CD14-positive monocyte (primary cell): ENCODE results near the gene DPRX. TPM values are rescaled to one million over a fixed set of nuclear protein-coding genes. Genes with fewer than 3 reads are reported as not detected.

ENCODE experiments used
- DNase-seq, 3 donors: peaks; one replicate each; pipeline ENCODE4 v3.0.0-alpha.2; 2011 to 2022
- H2AFZ ChIP-seq: 2 replicates; pipeline ENCODE4 v1.6.0; 2012; ENCODE audit warnings: mild to moderate bottlenecking, low read depth, low read length, inconsistent platforms; ENCODE audit not compliant: insufficient read depth, poor library complexity, severe bottlenecking
- H3K27ac ChIP-seq, 2 donors: 1 replicate in 1 of 2; 2 replicates in 1 of 2; pipeline ENCODE4 v1.5.1; 2012 to 2013; ENCODE audit warnings: low read length in 2 of 2, control low read depth in 1 of 2, inconsistent platforms in 1 of 2, low read depth in 1 of 2, mild to moderate bottlenecking in 1 of 2
- H3K27me3 ChIP-seq, 2 donors: one replicate each; pipeline versions ENCODE4 v1.6.0 to v1.6.1; 2011 to 2013; ENCODE audit warnings: low read length in 2 of 2; ENCODE audit not compliant: control insufficient read depth in 2 of 2, insufficient read depth in 2 of 2
- H3K36me3 ChIP-seq, 2 donors: replicated peaks in 1 of 2; 1 replicate in 1 of 2; 2 replicates in 1 of 2; pipeline versions ENCODE4 v1.5.1 to v1.6.1; 2012 to 2013; ENCODE audit warnings: low read length in 2 of 2, control low read depth in 1 of 2, inconsistent platforms in 1 of 2, mild to moderate bottlenecking in 1 of 2; ENCODE audit not compliant: insufficient read depth in 2 of 2, control insufficient read depth in 1 of 2
- H3K4me1 ChIP-seq, 2 donors: 1 replicate in 1 of 2; 2 replicates in 1 of 2; pipeline versions ENCODE4 v1.5.1 to v1.6.1; 2012 to 2013; ENCODE audit warnings: low read length in 2 of 2, control low read depth in 1 of 2, inconsistent platforms in 1 of 2, mild to moderate bottlenecking in 1 of 2, moderate library complexity in 1 of 2; ENCODE audit not compliant: insufficient read depth in 2 of 2, control insufficient read depth in 1 of 2
- H3K4me2 ChIP-seq: replicated peaks from 2 replicates; pipeline ENCODE3; 2012; ENCODE audit warnings: low read length, moderate library complexity, mild to moderate bottlenecking; ENCODE audit not compliant: poor library complexity, severe bottlenecking; ENCODE audit errors: extremely low read depth
- H3K4me3 ChIP-seq, 3 experiments: fragments of 200-600 bp in 1 of 3; sonication (generic) in 1 of 3; replicated peaks in 1 of 3; 1 replicate in 2 of 3; 2 replicates in 1 of 3; pipeline ENCODE4 v1.5.1; 2011 to 2013; ENCODE audit warnings: low read length in 3 of 3, mild to moderate bottlenecking in 3 of 3, control low read depth in 2 of 3, low read depth in 2 of 3, inconsistent platforms in 1 of 3, moderate library complexity in 1 of 3
- H3K79me2 ChIP-seq: 2 replicates; pipeline ENCODE4 v1.6.0; 2012; ENCODE audit warnings: mild to moderate bottlenecking, control low read depth, inconsistent platforms, low read length, moderate library complexity; ENCODE audit not compliant: insufficient read depth
- H3K9ac ChIP-seq: 2 replicates; pipeline ENCODE4 v1.6.0; 2017; ENCODE audit warnings: low read length, mild to moderate bottlenecking; ENCODE audit not compliant: insufficient read depth, poor library complexity, severe bottlenecking
- H3K9me3 ChIP-seq, 2 donors: replicated peaks in 1 of 2; 1 replicate in 1 of 2; 2 replicates in 1 of 2; pipeline versions ENCODE4 v1.5.1 to v1.6.1; 2012 to 2013; ENCODE audit warnings: low read length in 2 of 2, control low read depth in 1 of 2; ENCODE audit not compliant: control insufficient read depth in 1 of 2, insufficient read depth in 1 of 2
- H4K20me1 ChIP-seq: 2 replicates; pipeline ENCODE4 v1.6.0; 2012; ENCODE audit warnings: mild to moderate bottlenecking, low read length, control low read depth, moderate library complexity; ENCODE audit not compliant: insufficient read depth
- H3K27ac Mint-ChIP-seq, 7 donors: one replicate each; pipeline ENCODE4 v1.8.0; 2020; ENCODE audit warnings: mild to moderate bottlenecking in 7 of 7, mixed read lengths in 7 of 7, moderate library complexity in 6 of 7, inconsistent platforms in 2 of 7
- H3K27me3 Mint-ChIP-seq, 3 donors: one replicate each; pipeline ENCODE4 v1.8.0; 2021 to 2022; ENCODE audit warnings: low read depth in 3 of 3, mild to moderate bottlenecking in 3 of 3, mixed read lengths in 3 of 3, moderate library complexity in 3 of 3, inconsistent platforms in 1 of 3
- H3K36me3 Mint-ChIP-seq, 2 donors: one replicate each; pipeline ENCODE4 v1.8.0; 2020; ENCODE audit warnings: mixed read lengths in 2 of 2, inconsistent platforms in 1 of 2, mild to moderate bottlenecking in 1 of 2
- H3K4me1 Mint-ChIP-seq: one replicate; pipeline ENCODE4 v1.8.0; 2020; ENCODE audit warnings: mild to moderate bottlenecking, mixed read lengths
- H3K4me3 Mint-ChIP-seq, 2 donors: one replicate each; pipeline ENCODE4 v1.8.0; 2020; ENCODE audit warnings: mild to moderate bottlenecking in 2 of 2, mixed read lengths in 2 of 2, moderate library complexity in 1 of 2
- H3K9me3 Mint-ChIP-seq, 7 donors: one replicate each; pipeline ENCODE4 v1.8.0; 2020 to 2022; ENCODE audit warnings: mixed read lengths in 7 of 7, mild to moderate bottlenecking in 6 of 7, moderate library complexity in 6 of 7, inconsistent platforms in 2 of 7
- WGBS: methylation state at CpG from one replicate; pipeline ENCODE4 v1.1.5; 2013; ENCODE audit warnings: missing lambda C conversion rate; ENCODE audit not compliant: insufficient coverage; 5-methylcytosine and 5-hydroxymethylcytosine counted together
- intact Hi-C, 2 donors: fragments of 100-400 bp; cut with micrococcal nuclease; formaldehyde crosslinking; loops; one replicate each; pipeline versions ENCODE4 v1.15.0 to v1.15.1; 2023
- polyA plus RNA-seq, 3 donors: library from polyadenylated mRNA; depleted of rRNA in 1 of 3; unstranded in 2 of 3; stranded (reverse) in 1 of 3; fragments of 300-500 nt in 2 of 3; fragments of >200 nt in 1 of 3; fragmentation: Illumina TruSeq in 2 of 3; gene quantifications; 1 replicate in 2 of 3; 2 replicates in 1 of 3; pipeline ENCODE4 v1.2.3, GENCODE V29; 2012 to 2021
- TF ChIP-seq, protein P1 (sequence below): fragments of 200-600 bp; IDR thresholded peaks from one replicate; pipeline ENCODE4 v1.8.0; 2022; ENCODE audit warnings: antibody characterized with exemption, mild to moderate bottlenecking

The DPRX gene
- polyA plus RNA-seq, 3 donors = not detected

DNA sequence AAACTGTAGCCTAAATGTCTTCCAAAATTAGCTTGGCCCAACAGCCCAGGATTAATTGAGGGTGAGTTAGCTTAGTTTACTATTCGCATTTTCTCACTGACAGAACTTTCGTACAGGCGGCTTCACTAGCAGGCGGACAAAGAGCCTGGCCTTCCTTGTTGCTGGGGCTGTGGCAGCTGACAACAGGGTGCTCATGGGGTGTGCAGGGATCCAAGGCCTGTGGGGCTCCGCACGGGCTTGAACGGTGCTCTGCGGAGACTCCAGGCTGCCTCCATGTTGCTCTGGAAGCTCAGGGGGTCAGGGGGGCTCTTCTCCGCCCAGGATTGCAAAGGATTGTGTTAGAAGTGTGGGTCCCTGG lies 36.3 kb upstream of the DPRX start:
- H3K4me3 Mint-ChIP-seq = no peak overlapping the region
- intact Hi-C loops = no loop called here
- Histone ChIP-seq H3K36me3 (no peaks in the 10 kb centered on the region), H3K79me2 (no peaks in the 10 kb centered on the region), H3K4me2 (no peak overlapping the region), H3K9ac (no peak overlapping the region), H3K27me3 (no peaks in the 10 kb centered on the region), H3K9me3 (no peaks in the 10 kb centered on the region), H4K20me1 (no peaks in the 10 kb centered on the region), H3K4me1 (no peaks in the 10 kb centered on the region), H3K4me3 (no peak overlapping the region), H2AFZ (no peak overlapping the region), H3K27ac (no peak overlapping the region)
- H3K27ac Mint-ChIP-seq = no peak overlapping the region
- peaks cover 0 to 6% (median 0%) of the 10 kb centered on the region in 7 donors for H3K9me3 Mint-ChIP-seq
- DNase-seq = no peak
- WGBS = 90% methylated on average over 8 of the region's 9 CpGs
- peaks cover 0 to 2% (median 0%) of the 10 kb centered on the region in 3 donors for H3K27me3 Mint-ChIP-seq
- TF ChIP-seq, protein P1, sequence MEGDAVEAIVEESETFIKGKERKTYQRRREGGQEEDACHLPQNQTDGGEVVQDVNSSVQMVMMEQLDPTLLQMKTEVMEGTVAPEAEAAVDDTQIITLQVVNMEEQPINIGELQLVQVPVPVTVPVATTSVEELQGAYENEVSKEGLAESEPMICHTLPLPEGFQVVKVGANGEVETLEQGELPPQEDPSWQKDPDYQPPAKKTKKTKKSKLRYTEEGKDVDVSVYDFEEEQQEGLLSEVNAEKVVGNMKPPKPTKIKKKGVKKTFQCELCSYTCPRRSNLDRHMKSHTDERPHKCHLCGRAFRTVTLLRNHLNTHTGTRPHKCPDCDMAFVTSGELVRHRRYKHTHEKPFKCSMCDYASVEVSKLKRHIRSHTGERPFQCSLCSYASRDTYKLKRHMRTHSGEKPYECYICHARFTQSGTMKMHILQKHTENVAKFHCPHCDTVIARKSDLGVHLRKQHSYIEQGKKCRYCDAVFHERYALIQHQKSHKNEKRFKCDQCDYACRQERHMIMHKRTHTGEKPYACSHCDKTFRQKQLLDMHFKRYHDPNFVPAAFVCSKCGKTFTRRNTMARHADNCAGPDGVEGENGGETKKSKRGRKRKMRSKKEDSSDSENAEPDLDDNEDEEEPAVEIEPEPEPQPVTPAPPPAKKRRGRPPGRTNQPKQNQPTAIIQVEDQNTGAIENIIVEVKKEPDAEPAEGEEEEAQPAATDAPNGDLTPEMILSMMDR = no peak
- H3K36me3 Mint-ChIP-seq = no peaks in the 10 kb centered on the region
- no peaks in the 10 kb centered on the region for H3K4me1 Mint-ChIP-seq

DNA sequence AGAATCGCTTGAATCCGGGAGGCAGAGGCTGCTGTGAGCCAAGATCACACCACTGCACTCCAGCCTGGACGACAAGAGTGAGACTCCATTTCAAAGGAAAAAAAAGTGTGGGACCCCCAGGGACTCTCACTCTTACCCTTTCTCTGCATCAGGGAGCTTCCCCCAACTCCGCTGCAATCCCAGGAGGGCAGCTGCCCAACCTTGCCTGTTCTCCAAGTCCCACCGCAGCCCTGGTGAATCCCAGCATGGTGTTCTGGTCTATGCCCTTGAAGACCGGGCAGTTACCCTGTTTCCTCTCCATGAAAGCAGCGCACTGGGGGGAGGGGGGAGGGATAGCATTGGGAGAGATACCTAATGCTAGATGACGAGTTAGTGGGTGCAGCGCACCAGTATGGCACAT lies 35.7 kb upstream of the DPRX start:
- no peak overlapping the region for H3K4me3 Mint-ChIP-seq
- Histone ChIP-seq H3K79me2 (no peaks in the 10 kb centered on the region), H3K27ac (no peak overlapping the region), H3K4me3 (no peak overlapping the region), H3K4me2 (no peak overlapping the region), H3K9me3 (no peaks in the 10 kb centered on the region), H3K36me3 (no peaks in the 10 kb centered on the region), H2AFZ (no peak overlapping the region), H3K9ac (no peak overlapping the region), H3K4me1 (no peaks in the 10 kb centered on the region), H4K20me1 (no peaks in the 10 kb centered on the region), H3K27me3 (no peaks in the 10 kb centered on the region)
- 100% methylated on average over 4 of the region's 9 CpGs for WGBS
- peaks cover 0 to 2% (median 0%) of the 10 kb centered on the region in 3 donors for H3K27me3 Mint-ChIP-seq
- DNase-seq = no peak
- H3K36me3 Mint-ChIP-seq = no peaks in the 10 kb centered on the region
- H3K9me3 Mint-ChIP-seq = peaks cover 0 to 6% (median 0%) of the 10 kb centered on the region in 7 donors
- peak overlapping the region in 1 of 7 donors; percentile 69 for H3K27ac Mint-ChIP-seq
- intact Hi-C loops = no loop called here
- TF ChIP-seq, protein P1 = no peak
- H3K4me1 Mint-ChIP-seq = no peaks in the 10 kb centered on the region
